Amniotic stem cell (primary cell): ENCODE measurements around the gene ANK2.

Experiments
- DNase-seq: peaks from one replicate; lab custom pipeline; 2025; lab: John Stamatoyannopoulos, UW

Gene ANK2

GRCh38 chr4:113344100-113344499 lies 294.6 kb downstream of the ANK2 start:
- DNase-seq, result no peak

GRCh38 chr4:113347245-113347644 lies 297.8 kb downstream of the ANK2 start:
- DNase-seq, result no peak

DNA sequence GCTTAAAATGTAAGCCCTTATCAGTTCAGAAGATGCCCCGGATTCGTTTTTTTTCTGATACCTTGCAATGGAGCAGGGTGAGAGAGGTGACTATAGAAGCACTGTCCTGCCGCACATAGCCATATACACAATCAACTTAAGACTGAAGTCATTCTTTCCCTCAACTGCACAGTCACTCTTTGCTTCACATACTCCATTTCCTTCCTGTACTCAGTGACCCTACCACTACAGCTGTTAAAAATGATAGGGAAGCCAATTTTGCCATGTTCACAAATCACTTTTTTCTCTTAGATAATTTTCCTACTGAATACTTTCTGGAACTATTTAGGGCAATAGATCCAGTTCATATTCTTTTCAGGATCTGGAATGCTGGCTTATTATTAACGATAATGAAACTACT lies 300.0 kb downstream of the ANK2 start:
- DNase-seq, result no peak

- DNase-seq, result no peak
These were observed 301.1 kb downstream of the ANK2 start for GRCh38 chr4:113350576-113350975.

GRCh38 chr4:113355550-113356371 lies 306.3 kb downstream of the ANK2 start:
- DNase-seq, result peak; percentile 19

GRCh38 chr4:113356453-113356852 lies 307.0 kb downstream of the ANK2 start:
- no peak for DNase-seq

GRCh38 chr4:113358784-113359183 lies 309.3 kb downstream of the ANK2 start:
- no peak for DNase-seq

- no peak for DNase-seq
These were observed 315.9 kb downstream of the ANK2 start for GRCh38 chr4:113365377-113365776.

DNA sequence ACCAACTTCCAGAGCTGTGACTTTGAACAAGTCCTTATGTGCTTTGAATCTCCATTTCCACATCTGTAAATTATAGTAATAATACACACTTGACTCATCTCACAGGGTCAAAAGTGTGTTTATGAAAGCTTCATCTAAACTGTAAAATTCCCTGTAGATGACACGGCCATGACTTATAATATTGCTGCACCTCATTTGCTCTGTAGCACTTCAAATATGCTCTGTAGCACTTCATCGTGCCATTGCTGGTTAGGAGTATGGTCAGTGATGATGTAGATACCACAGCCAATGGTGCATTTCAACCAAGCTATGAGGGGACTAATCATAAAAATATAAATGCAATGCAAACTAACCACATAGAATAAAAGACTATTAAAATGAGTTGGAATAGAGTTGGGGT lies 318.6 kb downstream of the ANK2 start:
- peak; percentile 9 for DNase-seq

DNA sequence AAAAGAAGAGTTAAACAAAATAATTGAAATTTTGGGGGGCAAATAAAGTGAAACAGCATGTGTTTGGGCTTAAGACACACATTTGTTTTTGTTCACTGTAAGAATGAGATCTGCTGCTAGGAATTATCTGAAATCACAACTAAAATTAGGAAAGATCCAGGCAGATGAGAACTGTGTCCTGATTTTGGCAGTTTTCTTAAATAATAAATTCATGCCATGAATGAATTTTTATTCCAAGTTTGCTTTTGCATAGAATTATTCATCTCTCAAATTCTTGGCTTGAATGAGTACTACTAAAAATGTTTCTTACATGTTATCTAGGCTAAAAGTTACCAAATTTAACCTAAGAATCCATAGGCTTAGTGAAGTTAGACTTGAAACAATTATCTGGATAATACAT lies 321.7 kb downstream of the ANK2 start:
- DNase-seq, result no peak

DNA sequence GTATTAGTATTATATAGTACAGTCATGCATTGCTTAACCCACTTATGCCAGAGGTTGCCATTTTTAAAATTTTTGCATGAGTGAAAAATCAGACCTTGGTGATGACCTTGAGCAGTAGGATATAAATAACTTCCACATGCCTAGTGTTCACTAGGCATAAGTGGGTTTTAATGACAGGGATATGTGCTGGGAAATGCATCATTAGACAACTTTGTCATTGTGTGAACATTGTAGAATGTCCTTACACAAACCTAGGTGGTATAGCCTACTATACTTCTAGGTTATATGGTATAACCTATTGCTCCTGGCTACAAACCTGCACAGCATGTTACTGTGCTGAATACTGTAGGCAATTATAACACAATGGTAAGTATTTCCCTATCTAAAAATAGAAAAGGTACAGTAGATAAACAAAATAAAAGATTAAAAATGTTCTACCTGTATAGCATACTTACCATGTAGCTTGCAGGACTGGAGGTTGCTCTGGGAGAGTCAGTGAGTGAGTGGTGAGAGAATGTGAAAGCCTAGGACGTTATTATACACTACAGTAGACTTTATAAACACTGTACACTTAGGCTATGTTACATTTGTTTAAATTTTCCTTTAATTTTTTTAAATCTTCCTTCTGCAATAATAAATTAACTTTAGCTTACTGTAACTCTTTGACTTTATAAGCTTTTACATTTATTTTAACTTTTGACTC lies 326.7 kb downstream of the ANK2 start:
- no peak for DNase-seq

DNA sequence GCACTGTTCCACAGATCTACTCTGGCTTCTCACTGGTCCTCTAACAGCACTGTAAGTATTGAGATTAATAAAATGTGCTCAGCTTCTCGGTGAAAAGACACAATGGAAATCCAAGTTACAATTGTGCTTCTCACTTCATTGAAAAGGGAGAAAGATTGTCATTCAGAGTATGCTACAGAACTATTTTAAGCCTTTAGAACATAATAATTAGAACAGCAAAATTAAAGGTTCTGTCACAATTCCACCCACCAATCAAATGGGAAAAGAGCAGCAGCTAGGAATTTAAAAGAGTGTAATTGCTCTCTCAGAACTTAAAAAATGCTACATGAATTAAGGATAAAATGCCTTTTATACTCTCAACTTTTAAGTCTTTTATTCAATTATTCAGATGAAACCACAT lies 329.4 kb downstream of the ANK2 start:
- no peak for DNase-seq

DNA sequence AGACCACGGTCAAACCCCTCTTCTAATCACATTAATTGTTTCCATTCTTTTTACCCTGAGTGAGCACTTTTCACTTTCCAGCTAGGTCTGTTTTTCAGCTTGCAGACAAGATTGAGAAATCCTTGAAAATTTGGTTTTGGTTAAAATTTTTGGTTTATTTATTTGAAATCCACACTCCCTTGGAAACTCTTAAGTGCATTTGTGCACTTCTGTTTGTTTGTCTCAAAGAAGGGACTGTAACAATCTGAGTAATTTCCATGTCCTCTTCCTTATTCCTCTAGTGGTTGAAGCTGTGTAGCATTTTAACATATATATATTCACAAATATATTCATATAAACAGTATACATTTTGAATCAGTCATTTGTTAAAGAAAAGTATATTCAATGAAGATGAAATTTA lies 333.3 kb downstream of the ANK2 start:
- DNase-seq, result no peak

GRCh38 chr4:113383111-113383785 lies 333.8 kb downstream of the ANK2 start:
- DNase-seq, result peak; percentile 1

DNA sequence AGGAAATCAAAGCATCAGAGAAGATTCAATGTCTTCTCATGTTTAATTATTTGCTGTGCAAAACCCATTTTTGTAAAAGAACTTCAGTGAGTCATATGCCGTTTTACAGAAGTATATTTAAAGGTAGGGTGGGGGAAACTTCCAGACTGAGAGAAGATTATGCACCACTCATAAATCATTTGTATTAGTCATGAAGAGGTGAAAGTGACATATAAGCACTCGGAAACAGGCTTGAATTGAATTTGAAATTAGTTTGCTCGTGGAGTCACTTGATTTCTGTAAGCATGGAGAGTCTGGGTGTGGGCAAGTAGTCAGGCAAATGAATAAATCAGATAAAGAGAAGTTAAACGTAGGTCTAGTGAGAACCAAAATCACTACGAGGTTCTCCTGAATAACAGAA lies 335.1 kb downstream of the ANK2 start:
- no peak for DNase-seq

- DNase-seq, result no peak
These were observed 335.9 kb downstream of the ANK2 start for GRCh38 chr4:113385281-113385899.

GRCh38 chr4:113389160-113389559 lies 339.7 kb downstream of the ANK2 start:
- no peak for DNase-seq

GRCh38 chr4:113390850-113391249 lies 341.4 kb downstream of the ANK2 start:
- no peak for DNase-seq

GRCh38 chr4:113394108-113394729 lies 344.8 kb downstream of the ANK2 start:
- DNase-seq, result no peak

GRCh38 chr4:113394730-113395530 lies 345.5 kb downstream of the ANK2 start:
- peak; percentile 57 for DNase-seq

DNA sequence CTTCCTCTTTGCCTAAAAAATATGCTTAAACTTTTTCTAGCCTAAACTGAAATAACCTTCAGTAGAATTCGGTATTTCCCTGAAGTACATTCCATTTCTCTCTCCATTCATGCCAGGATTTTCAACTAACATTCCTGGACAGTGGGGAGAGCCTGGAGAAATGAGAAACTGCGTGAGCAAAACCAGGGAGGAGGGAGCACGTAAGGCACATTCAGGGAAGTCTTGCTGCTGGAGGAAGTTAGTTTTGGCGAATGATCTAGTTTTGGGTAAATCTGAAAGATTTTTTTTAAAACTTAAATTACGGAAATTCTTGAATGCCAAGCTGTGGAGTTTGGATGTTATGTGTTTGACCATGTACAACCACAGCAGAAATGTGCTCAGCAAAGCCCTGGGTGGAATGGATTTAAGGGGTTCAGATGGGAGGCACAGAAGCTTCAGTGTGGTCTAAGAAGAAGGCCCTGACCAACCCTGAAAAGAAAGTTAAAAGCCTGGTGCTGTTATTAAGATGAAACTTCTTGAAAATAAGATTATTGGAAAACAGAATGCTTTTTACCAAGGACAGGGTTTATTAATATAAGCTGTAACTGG lies 347.8 kb downstream of the ANK2 start:
- peak; percentile 39 for DNase-seq
